ENCODE data around the gene DLX1.
"Not testable (repeated sequence)": the region's sequence is repeated elsewhere in the genome, so short reads cannot be mapped to it uniquely, and the experiment has no call there.

The DLX1 gene

GRCh38 chr2:172120118-172120517 lies 34.8 kb downstream of the DLX1 start:
- no peak for DNase-seq

GRCh38 chr2:172128484-172128883 lies 43.2 kb downstream of the DLX1 start:
- DNase-seq = no peak

DNA sequence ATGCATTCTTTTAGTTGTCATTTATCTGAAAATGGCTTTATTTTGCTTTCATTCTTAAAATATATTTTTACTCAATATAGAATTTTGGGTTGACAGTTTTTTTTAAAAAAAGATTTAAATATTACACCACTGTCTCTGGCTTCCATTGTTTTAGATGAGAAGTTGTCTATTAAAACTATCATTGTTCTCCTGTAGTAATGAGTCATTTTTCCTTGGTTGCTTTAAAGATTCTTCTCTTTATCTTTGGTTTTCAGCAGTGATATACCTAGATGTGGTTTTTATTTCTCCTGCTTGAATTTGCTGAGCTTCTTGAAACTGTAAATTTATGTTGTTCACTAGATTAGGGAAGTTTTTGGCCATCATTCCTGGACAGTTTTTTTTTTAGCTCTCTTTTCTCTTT lies 44.1 kb downstream of the DLX1 start:
- no peak for DNase-seq

- DNase-seq = no peak
Observed at GRCh38 chr2:172131713-172132555, 46.6 kb downstream of the DLX1 start.

GRCh38 chr2:172134270-172134669 lies 49.0 kb downstream of the DLX1 start:
- DNase-seq = no peak

DNA sequence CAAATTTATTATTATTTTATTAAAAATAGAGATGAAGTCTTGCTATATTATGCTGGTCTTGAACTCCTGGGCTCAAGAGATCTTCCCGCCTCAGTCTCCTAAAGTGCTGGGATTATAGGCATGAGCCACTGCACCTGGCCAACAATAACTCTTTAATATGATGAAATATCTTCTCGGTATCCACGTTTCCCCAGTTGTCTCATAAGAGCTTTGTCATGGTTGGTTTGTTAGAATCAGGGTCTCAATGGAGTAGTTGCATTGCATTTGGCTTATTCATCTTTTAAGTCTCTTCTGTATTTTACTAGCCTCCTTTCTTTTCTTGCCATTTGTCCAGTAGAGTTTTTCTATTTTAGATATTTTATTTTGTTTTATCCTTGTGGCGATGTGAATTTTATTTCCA lies 50.1 kb downstream of the DLX1 start:
- no peak for DNase-seq

GRCh38 chr2:172137109-172137508 lies 51.8 kb downstream of the DLX1 start:
- no peak for DNase-seq

DNA sequence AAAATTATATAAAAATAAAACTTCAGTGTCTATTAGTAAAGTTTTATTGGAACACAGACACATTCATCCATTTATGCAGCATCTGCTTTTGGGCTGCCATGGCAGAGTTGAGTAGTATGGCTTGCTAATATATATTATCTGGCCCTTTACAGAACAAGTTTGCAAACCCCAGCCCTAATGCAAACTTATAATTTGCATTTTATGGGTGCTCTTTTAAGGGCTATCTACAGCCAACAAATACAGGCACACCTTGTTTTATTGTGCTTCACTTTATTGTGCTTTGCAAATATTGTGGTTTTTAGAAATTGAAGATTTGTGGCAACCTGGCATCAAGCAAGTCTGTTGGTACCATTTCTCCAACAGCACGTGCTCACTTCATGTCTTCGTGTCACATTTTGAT lies 52.6 kb downstream of the DLX1 start:
- no peak for DNase-seq

- not testable (repeated sequence) for DNase-seq
Observed at GRCh38 chr2:172138727-172139126, 53.4 kb downstream of the DLX1 start.

Measured in DMS79 treated with DMSO at 0.1 percent for 48 hours (cell line).